Measurements from ENCODE around the gene PHTF2.

The PHTF2 gene

GRCh38 chr7:77798394-77799077 is at the start of gene PHTF2, which contains the start of gene TMEM60:
PHTF2 (plus strand) TSS chr7:77798773.
TMEM60 (minus strand) TSS chr7:77798434; CDS start chr7:77794373, 4,061 bp downstream.
- Mint-ChIP-seq H3K9me3 (no peaks in the 10 kb centered on the region), H3K27ac (peak within 1 kb of the TSS; percentile 77), H3K4me3 (peak within 1 kb of the TSS; percentile 89), H3K27me3 (no peaks in the 10 kb centered on the region), H3K4me1 (peaks cover 48% of the 10 kb centered on the region), H3K36me3 (peaks cover 13% of the 10 kb centered on the region)
- DNase-seq (ENCODE audit: low spot score in 2 of 2): peak; percentile 84 to 88
- peak; percentile 84 for ATAC-seq (ENCODE audit: low read depth)

- DNase-seq (ENCODE audit: low spot score in 2 of 2) (no peak), ATAC-seq (ENCODE audit: low read depth) (no peak)
- H3K27ac Mint-ChIP-seq: peak overlapping the region; percentile 45
- no peaks in the 10 kb centered on the region for H3K27me3 Mint-ChIP-seq
- H3K4me1 Mint-ChIP-seq: peaks cover 8% of the 10 kb centered on the region
- H3K4me3 Mint-ChIP-seq: no peak overlapping the region
- no peaks in the 10 kb centered on the region for H3K9me3 Mint-ChIP-seq
- peaks cover 14% of the 10 kb centered on the region for H3K36me3 Mint-ChIP-seq
Measured at GRCh38 chr7:77752016-77752415, 46.6 kb upstream of the PHTF2 start.

- H3K9me3 Mint-ChIP-seq: no peaks in the 10 kb centered on the region
- ATAC-seq (ENCODE audit: low read depth): no peak
- peak overlapping the region; percentile 83 for H3K27ac Mint-ChIP-seq
Measured at GRCh38 chr7:77753173-77753572, 45.4 kb upstream of the PHTF2 start.

GRCh38 chr7:77757589-77757988 is 41.0 kb upstream of the PHTF2 start:
- Mint-ChIP-seq H3K9me3 (no peaks in the 10 kb centered on the region), H3K36me3 (peaks cover 3% of the 10 kb centered on the region), H3K27me3 (no peaks in the 10 kb centered on the region), H3K4me1 (peaks cover 15% of the 10 kb centered on the region), H3K27ac (peak overlapping the region; percentile 67), H3K4me3 (no peak overlapping the region)
- DNase-seq (ENCODE audit: low spot score in 2 of 2) (no peak), ATAC-seq (ENCODE audit: low read depth) (peak; percentile 91)

More at GRCh38 chr7:77753173-77753572, 45.4 kb upstream of the PHTF2 start:
- H3K36me3 Mint-ChIP-seq: peaks cover 14% of the 10 kb centered on the region
- DNase-seq (ENCODE audit: low spot score in 2 of 2): no peak
- no peaks in the 10 kb centered on the region for H3K27me3 Mint-ChIP-seq
- no peak overlapping the region for H3K4me3 Mint-ChIP-seq
- H3K4me1 Mint-ChIP-seq: peaks cover 11% of the 10 kb centered on the region

- H3K4me1 Mint-ChIP-seq: peaks cover 17% of the 10 kb centered on the region
- peaks cover 2% of the 10 kb centered on the region for H3K36me3 Mint-ChIP-seq
- H3K4me3 Mint-ChIP-seq: no peak overlapping the region
- H3K9me3 Mint-ChIP-seq: no peaks in the 10 kb centered on the region
- H3K27me3 Mint-ChIP-seq: no peaks in the 10 kb centered on the region
- no peak overlapping the region for H3K27ac Mint-ChIP-seq
- DNase-seq (ENCODE audit: low spot score in 2 of 2) (peak; percentile 74 to 79), ATAC-seq (ENCODE audit: low read depth) (peak; percentile 64)
Measured at GRCh38 chr7:77759294-77759889, 39.2 kb upstream of the PHTF2 start.

- peaks cover 7% of the 10 kb centered on the region for H3K36me3 Mint-ChIP-seq
- no peak for DNase-seq (ENCODE audit: low spot score in 2 of 2)
- H3K4me1 Mint-ChIP-seq: peaks cover 20% of the 10 kb centered on the region
- H3K27ac Mint-ChIP-seq: no peak overlapping the region
- no peaks in the 10 kb centered on the region for H3K9me3 Mint-ChIP-seq
- no peaks in the 10 kb centered on the region for H3K27me3 Mint-ChIP-seq
- no peak overlapping the region for H3K4me3 Mint-ChIP-seq
- ATAC-seq (ENCODE audit: low read depth): no peak
Measured at GRCh38 chr7:77760809-77761453, 37.6 kb upstream of the PHTF2 start.

- ATAC-seq (ENCODE audit: low read depth) (no peak), DNase-seq (ENCODE audit: low spot score in 2 of 2) (no peak)
- Mint-ChIP-seq H3K27me3 (no peaks in the 10 kb centered on the region), H3K4me1 (peaks cover 17% of the 10 kb centered on the region), H3K9me3 (no peaks in the 10 kb centered on the region), H3K36me3 (peaks cover 19% of the 10 kb centered on the region), H3K27ac (no peak overlapping the region), H3K4me3 (no peak overlapping the region)
Measured at GRCh38 chr7:77765481-77765880, 33.1 kb upstream of the PHTF2 start.

- peaks cover 22% of the 10 kb centered on the region for H3K36me3 Mint-ChIP-seq
- H3K9me3 Mint-ChIP-seq: no peaks in the 10 kb centered on the region
- H3K27me3 Mint-ChIP-seq: no peaks in the 10 kb centered on the region
- peaks cover 15% of the 10 kb centered on the region for H3K4me1 Mint-ChIP-seq
- no peak overlapping the region for H3K27ac Mint-ChIP-seq
- ATAC-seq (ENCODE audit: low read depth) (no peak), DNase-seq (ENCODE audit: low spot score in 2 of 2) (no peak)
- no peak overlapping the region for H3K4me3 Mint-ChIP-seq
Measured at GRCh38 chr7:77765906-77766800, 32.4 kb upstream of the PHTF2 start.

- Mint-ChIP-seq H3K4me3 (no peak overlapping the region), H3K27ac (peak overlapping the region; percentile 54), H3K36me3 (peaks cover 22% of the 10 kb centered on the region), H3K9me3 (no peaks in the 10 kb centered on the region), H3K27me3 (no peaks in the 10 kb centered on the region), H3K4me1 (peaks cover 13% of the 10 kb centered on the region)
- no peak for DNase-seq (ENCODE audit: low spot score in 2 of 2)
- no peak for ATAC-seq (ENCODE audit: low read depth)
Measured at GRCh38 chr7:77766801-77767605, 31.6 kb upstream of the PHTF2 start.

- H3K4me1 Mint-ChIP-seq: peaks cover 10% of the 10 kb centered on the region
- DNase-seq (ENCODE audit: low spot score in 2 of 2) (no peak), ATAC-seq (ENCODE audit: low read depth) (no peak)
- no peaks in the 10 kb centered on the region for H3K27me3 Mint-ChIP-seq
- H3K27ac Mint-ChIP-seq: no peak overlapping the region
- H3K36me3 Mint-ChIP-seq: peaks cover 37% of the 10 kb centered on the region
- no peaks in the 10 kb centered on the region for H3K9me3 Mint-ChIP-seq
- H3K4me3 Mint-ChIP-seq: no peak overlapping the region
Measured at GRCh38 chr7:77770316-77770715, 28.3 kb upstream of the PHTF2 start.

GRCh38 chr7:77771901-77772300 is 26.7 kb upstream of the PHTF2 start:
- ATAC-seq (ENCODE audit: low read depth): no peak
- Mint-ChIP-seq H3K9me3 (peaks cover 4% of the 10 kb centered on the region), H3K4me1 (peaks cover 4% of the 10 kb centered on the region), H3K27ac (no peak overlapping the region), H3K36me3 (peaks cover 44% of the 10 kb centered on the region), H3K4me3 (no peak overlapping the region), H3K27me3 (no peaks in the 10 kb centered on the region)
- no peak for DNase-seq (ENCODE audit: low spot score in 2 of 2)

GRCh38 chr7:77778535-77778934 is 20.0 kb upstream of the PHTF2 start:
- no peak for ATAC-seq (ENCODE audit: low read depth)
- no peak for DNase-seq (ENCODE audit: low spot score in 2 of 2)
- Mint-ChIP-seq H3K4me3 (no peak overlapping the region), H3K36me3 (peaks cover 33% of the 10 kb centered on the region), H3K4me1 (no peaks in the 10 kb centered on the region), H3K27ac (no peak overlapping the region), H3K9me3 (peaks cover 4% of the 10 kb centered on the region), H3K27me3 (no peaks in the 10 kb centered on the region)

GRCh38 chr7:77782383-77782782 is 16.2 kb upstream of the PHTF2 start:
- Mint-ChIP-seq H3K36me3 (peaks cover 18% of the 10 kb centered on the region), H3K27me3 (no peaks in the 10 kb centered on the region), H3K27ac (no peak overlapping the region), H3K4me1 (peaks cover 3% of the 10 kb centered on the region), H3K9me3 (no peaks in the 10 kb centered on the region), H3K4me3 (no peak overlapping the region)
- DNase-seq (ENCODE audit: low spot score in 2 of 2): no peak
- ATAC-seq (ENCODE audit: low read depth): no peak

Data from memory B cell (primary cell).